GM18861 (cell line): ENCODE measurements around the gene SLC12A6.
"Not testable (repeated sequence)": the region's sequence is repeated elsewhere in the genome, so short reads cannot be mapped to it uniquely, and the experiment has no call there.

Experiments used
- ATAC-seq: cut with Tn5 transposase; IDR thresholded peaks from one replicate; pipeline ENCODE4 v1.9.1; 2021; ENCODE audit not compliant: unreplicated experiment

The SLC12A6 gene

DNA sequence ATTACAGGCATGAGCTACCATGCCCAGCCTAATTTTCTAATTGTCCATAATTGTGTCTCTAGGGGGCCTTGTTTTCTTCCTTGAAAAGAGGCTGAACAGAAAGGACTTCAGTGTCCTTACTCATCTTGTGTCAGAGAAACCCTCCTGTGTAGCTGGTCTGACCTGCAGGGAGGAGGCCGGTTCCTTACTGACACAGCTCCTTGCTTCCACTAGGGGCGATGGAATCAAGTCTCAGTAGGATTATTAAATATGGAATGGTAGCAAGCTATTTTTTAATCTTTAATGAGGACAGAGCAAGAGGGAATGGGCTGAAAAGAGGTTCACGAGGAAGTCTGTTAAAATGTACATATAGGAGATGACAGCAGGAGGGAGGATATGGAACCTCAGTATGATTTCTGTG, 20.8 kb upstream of the SLC12A6 start:
- ATAC-seq = no peak

DNA sequence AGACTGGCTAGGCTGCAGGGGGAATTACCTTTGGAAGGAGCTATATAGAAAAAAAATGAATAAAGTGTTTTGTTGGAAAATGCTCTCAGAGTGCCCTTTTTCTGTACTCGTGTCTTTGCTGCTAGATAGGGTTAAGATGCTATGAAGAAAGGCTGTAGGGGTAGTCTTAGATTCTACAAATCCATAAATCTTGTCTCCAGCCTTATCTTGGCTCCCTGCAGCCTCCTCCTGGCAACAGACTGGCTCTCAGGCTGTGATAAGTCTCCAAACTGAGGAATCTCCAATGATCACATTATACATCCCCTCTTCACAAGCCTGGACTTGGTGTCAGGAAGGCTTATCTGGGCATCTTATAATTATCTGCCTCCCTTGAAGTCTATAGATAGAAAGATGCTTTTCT, 20.1 kb upstream of the SLC12A6 start:
- no peak for ATAC-seq

DNA sequence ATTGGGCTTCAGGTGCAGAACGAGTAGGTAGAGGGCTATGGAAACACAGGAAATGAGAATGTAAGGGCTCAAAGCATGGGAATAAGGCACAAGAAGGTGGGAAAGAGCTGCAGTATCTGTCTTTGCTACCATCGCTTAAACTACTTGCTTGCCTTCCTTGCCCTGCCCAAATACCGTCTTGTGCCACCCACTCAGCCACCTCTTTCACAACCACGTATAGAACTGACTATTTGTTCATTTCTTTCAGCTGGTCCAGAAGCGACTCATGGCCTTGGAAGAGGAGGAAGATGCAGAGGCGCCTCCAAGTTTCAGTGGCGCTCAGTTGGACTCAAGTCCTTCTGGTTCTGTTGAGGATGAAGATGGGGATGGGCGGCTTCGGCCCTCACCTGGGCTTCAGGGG, 17.7 kb upstream of the SLC12A6 start:
- no peak for ATAC-seq

DNA sequence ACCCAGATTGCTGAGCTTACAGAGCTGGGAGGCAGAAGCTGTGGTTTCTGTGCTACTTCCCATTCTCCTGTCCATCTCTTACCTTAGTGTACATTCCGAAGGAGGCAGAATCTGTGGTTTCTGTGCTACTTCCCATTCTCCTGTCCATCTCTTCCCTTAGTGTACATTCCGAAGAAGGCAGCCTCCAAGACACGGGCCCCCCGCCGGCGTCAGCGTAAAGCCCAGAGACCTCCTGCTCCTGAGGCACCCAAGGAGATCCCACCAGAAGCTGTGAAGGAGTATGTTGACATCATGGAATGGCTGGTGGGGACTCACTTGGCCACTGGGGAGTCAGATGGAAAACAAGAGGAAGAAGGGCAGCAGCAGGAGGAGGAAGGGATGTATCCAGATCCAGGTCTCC, 16.7 kb upstream of the SLC12A6 start:
- ATAC-seq = no peak

DNA sequence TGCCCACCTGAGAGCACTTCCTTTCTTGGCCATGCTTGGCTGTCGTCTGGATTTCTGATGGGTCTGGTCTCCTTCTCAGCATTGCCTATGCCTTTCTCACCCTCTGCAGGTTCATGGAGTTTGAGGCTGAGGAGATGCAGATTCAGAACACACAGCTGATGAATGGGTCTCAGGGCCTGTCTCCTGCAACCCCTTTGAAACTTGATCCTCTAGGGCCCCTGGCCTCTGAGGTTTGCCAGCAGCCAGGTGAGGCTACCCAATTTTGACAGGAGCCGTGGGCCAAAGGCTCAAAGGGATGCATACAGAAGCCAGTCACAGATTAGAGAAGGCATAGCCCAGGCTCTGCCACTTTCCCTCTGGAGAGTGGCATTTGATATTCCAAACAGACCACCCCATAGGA, 16.0 kb upstream of the SLC12A6 start:
- ATAC-seq = no peak

DNA sequence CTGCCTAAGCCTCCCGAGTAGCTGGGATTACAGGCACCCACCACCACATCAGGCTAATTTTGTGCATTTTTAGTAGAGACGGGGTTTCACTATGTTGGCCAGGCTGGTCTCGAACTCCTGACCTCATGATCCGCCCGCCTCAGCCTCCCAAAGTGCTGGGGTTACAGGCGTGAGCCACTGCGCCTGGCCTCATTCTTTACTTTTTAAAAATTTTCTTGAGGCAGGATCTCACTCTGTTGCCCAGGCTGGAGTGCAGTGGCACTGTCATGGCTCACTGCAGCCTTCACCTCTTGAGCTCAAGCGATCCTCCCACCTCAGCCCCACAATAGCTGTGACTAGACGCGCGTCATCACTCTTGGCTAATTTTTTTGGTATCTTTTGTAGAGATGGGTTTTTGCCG, 15.4 kb upstream of the SLC12A6 start:
- ATAC-seq = not testable (repeated sequence)

DNA sequence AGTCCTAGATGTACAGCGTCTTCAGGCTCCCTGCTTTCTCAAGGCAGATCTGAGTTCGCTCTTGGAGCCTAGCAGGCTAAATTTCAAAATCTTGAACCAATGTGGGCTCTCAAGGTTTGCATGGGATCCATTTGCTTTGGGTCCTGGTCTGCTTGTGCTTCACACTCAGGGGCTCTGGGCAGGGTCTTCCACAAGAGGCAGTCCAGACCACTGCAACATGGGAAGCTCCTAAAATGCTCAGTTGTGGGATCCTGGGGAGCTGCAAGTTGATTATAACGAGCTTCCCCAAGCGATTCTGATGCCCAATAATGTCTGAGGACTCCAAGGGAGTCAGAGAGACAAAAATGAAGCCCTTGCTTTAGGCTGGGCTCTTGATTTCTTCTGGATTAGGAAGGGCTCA, 12.2 kb upstream of the SLC12A6 start:
- ATAC-seq = no peak

DNA sequence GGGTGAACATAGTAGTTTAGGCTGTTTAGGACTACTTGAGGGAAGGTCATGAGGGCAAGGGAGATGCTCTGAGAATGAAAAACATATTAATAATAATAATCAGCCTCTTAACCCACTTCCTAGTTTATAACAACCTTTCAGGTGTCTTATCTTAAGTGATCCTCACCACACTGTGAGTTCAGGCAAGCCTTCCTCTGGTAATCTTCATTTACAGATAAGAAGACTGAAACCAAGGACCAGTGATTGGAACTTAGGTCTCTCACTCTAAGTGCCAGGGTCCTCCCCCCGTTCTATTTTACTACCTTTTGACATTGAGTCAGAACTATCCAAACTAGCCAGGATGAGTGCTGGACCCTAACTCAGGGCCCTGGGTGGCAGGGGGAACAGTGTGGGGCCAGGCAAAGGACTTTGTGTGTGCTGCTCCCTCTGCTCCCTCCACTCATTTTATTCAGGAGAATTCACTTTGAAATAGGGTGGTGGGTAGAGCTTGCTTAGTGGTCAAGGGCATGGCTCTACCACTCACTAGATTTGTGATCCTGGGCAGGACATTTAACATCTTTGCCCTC, 11.2 kb upstream of the SLC12A6 start:
- no peak for ATAC-seq

DNA sequence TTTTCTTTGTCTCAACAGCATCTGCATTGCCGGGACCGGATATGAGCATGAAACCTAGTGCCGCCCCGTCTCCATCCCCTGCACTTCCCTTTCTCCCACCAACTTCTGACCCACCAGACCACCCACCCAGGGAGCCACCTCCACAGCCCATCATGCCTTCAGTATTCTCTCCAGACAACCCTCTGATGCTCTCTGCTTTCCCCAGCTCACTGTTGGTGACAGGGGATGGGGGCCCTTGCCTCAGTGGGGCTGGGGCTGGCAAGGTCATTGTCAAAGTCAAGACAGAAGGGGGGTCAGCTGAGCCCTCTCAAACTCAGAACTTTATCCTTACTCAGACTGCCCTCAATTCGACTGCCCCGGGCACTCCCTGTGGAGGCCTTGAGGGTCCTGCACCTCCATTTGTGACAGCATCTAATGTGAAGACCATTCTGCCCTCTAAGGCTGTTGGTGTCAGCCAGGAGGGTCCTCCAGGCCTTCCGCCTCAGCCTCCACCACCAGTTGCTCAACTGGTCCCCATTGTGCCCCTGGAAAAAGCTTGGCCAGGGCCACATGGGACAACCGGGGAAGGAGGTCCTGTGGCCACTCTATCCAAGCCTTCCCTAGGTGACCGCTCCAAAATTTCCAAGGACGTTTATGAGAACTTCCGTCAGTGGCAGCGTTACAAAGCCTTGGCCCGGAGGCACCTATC, 10.5 kb upstream of the SLC12A6 start:
- no peak for ATAC-seq

DNA sequence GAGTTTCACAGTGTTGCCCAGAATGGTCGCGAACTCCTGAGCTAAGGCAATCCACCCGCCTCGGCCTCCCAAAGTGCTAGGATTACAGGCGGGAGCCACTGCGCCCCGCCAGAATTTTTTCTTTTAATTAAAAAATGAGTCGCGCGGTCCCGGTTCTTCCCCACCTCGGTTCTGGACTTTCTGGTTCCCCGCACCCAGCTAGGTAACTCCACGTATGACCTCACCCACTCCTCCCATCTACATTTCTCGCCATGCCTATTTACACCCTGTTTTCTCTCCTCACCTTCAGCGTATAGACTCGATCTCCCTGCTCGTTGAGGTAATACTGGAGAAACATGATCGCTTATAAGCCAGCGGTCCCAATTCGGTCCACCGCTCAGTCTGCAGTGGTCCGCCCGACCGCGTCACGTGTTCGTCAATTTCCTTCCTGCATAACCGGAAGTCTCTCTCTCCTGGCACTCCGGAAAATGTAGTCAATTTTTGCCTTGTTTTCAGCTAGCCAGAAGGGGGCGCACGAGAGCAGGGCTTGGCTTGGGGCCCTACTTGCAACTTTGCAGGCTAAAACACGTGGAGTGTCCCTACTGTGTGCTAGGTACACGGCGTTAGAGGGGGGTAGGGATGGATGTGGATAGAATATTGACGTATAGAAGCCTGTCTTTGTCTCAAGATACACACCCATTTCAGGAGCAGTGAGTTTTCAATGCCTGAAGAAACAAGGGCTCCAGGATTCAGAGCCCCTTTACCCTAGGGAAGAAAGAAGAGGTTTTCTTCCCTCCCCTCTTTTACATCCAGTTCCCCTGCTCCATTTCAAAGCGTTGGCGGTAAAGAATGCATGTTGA, 5.4 kb upstream of the SLC12A6 start, which contains the start of the genes NOP10 and NUTM1:
TSS of gene NOP10 (minus strand) at position 400 of the 839 bp plus-strand sequence. CDS start at position 337, 63 bp downstream.
TSS of gene NUTM1 (plus strand) at position 579 of the 839 bp plus-strand sequence. CDS start 382 bp downstream, outside the sequence.
- peak; percentile 86 for ATAC-seq

DNA sequence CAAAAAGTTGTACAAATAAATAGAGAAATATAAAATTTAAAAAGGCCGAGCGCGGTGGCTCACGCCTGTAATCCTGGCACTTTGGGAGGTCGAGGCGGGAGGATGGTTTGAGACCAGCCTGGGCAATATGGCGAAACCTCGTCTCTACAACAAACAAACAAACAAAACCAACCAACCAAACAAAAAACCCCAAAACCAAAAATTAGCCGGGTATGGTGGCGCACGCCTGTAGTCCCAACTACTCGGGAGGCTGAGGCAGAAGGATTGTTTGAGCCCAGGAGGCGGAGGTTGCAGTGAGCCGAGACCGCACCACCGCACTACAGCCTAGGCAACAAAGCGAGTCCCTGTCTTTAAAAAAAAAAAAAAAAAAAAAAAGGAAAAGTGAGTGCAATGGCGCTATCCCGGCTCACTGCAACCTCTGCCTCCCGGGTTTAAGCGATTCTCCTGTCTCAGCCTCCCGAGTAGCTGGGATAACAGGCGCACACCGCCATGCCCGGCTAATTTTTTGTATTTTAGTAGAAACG, 4.7 kb upstream of the SLC12A6 start:
- not testable (repeated sequence) for ATAC-seq

DNA sequence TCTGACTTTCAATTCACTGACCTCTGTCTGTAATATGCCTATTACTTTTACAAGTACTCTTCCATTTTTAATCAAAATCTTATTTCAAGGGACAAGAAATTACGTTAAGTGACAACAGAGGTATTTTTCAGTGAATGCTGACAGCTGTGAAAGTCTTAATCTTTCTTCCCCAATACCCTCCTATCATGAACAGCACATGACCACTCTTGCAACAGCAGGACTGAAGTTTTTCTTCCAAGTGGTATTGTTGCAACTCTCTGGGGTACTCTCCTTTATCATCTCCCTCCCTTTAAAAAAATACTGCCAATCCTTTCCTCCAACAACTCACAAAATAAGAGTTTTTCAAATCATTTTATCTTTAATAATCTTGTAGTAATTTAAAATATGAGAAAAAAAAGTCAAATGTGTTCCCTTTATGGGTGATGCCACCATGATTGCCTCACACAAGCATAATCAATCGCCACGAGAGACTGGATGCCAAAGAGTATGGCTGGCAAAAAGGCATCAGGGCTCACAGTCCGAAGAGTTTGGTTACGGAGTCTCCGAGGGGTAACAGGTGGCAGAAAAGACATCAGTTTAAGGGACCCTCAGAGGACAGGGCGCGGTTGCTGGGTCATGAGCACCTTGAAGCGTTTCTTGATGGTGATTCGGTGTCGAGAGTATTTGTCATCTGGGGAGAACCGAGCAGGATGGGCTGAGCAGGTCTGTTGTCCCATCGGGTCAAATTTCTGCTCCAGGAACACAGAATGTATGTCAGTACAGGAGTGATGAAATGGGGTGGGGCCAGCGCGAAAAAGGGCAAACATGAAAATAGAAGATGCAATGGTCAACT, 4.0 kb upstream of the SLC12A6 start:
- no peak for ATAC-seq

DNA sequence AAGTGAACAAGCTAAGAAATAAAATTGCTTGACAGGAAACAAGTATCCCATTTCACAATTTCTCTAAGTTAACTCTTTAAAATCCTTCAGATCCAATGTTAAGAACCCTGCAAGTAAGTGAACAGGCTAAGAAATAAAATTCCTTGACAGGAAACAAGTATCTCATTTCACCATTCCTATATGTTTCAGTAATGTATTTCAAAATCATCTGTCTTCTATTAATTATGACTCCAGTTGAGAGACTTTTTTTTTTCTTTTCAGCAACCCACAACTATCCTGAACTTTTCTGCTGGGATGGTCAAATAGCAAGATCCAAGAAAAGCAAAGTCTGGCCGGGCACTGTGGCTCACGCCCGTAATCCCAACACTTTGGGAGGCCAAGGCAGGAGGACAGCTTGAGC, 2.4 kb upstream of the SLC12A6 start:
- no peak for ATAC-seq

DNA sequence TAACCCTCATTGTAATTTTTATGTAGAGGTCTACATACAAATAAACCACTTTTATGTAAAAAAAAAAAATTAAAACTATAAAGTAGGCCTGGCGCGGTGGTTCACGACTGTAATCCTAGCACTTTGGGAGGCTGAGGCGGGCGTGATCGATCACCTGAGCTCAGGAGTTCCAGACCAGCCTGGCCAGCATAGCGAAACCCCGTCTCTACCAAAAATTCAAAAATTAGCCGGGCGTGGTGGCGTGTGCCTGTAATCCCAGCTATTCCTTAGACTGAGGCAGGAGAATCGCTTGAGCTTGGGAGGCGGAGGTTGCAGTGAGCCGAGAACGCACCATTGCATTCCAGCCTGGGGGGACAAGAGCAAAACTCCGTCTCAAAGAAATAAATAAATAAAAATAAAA, 766 bp upstream of the SLC12A6 start:
- no peak for ATAC-seq

DNA sequence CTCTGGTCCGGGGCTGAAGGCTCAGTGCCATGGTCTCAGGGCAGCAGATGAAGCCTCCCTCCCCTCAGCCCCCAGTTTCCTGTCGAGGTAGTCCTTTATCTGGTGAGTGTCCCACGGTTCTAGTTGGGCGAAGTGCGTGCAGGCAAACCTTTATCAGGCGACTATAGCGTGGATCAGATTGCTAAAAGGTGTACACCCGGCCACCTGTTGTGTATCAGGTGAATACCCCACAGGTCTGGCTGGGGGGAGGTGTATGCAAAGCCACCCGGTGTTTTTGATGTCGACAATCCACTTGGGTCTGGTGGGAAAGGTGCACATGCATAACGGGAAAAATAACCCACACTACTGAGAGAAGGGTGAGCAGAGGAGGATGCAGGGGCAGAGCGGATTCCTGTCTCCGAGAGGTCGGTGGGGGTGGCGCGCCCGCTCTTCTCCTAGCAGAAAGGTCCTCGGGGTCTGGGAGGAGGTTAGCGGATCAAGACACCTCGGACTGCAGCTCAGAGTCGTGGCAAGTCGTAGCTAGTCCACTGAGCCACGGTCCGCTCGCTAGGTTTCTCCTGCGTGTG, 507 bp downstream of the SLC12A6 start:
- ATAC-seq = no peak

DNA sequence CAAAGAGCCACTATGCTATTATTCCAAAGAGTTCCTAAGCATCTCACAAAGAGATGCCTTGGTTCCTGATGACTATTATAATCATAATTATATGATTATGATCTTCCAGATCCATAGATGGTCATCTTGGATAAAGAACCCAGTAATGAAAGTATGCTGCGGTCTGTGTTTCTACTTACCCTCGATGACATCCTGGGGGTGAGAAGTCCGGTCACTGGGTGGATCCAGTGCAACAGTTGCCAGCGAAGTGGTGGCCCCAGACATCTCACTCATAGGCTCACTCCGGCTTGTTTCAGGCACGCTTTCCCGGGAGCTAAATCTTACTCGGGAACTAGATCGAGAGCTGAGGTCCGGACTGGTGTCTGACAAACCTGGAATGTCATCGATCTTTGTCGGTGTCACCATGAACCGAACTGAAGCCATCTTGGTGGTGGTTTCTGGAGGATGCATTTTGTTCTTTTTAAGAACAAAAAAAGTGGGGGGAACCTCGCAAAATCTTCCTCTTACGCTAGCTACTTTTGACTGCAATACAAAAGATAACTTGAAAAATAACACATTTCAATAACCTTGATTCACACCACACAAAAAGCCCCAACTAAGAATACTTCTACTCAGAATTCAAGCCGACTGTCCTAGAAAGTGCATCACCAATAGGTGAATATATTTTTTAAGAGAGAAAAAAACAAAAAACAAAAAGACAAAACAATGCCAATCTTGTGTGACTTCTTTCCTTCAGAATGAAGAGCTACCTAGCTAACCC, 1.2 kb downstream of the SLC12A6 start:
- no peak for ATAC-seq

DNA sequence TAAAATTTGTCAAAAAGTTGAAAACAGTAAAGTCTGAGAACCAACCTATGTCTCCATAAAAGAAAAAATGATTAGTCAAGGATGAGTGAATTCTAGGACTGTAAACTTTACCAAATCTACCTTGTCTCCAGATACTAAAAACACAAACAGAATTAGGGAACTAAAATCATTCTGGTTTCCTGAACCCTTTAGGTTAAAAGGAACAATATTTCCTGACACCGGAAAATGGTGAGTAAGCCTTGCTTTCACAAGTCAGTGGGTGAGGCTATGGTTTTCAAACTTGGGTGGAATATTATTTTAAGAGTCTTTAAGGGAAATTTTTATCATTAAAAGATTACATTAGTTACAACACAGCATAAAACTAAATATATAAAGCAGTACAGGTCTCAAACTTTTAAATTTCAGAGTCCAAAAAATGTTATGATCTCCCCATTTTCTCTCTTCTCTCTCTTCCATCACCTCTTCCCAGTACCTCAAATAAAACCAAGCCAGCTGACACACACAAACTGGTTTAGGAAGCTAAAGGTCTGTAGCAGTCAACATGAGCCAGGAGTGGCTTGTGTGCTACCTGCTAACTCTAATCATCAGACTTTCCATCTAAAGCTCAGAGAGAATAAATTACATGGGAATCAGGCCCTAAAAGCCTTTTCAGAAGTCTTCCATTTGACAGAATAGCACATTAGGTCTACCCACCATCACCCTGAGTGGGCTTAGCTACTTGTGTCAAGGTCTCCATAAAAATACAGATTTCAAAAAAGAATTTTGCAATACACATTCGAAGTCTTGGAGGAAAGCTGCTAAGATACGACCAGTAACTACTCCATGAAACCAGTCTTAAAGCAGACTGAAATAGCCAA, 2.2 kb downstream of the SLC12A6 start:
- ATAC-seq = no peak

DNA sequence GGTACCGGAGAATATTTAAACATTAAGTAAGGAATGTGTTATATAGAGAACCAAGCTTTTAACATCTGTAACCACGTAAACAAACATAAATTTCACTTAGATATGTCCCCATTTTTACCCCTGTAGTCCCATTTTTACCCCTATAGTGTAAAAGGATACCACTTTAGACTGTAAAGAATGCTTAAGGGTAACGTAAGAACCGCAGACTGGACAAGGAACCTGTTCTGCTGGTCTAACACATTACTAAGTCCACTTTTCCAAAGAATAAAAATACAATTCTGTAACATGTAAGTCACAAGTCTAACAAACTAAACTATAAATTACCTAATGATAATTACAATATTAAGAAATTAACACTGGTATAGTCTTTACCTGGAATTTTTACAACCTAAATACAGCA, 2.9 kb downstream of the SLC12A6 start:
- no peak for ATAC-seq
